Measurements from ENCODE around the gene CCDC33.

GRCh38 chr15:74213858-74214284 lies 22.3 kb upstream of the CCDC33 start:
- TF ChIP-seq CTCF (IDR thresholded peaks at IDR 0.05) = no peak
- no peak for TF ChIP-seq POLR2A (IDR thresholded peaks at IDR 0.05; ENCODE audit: low read depth)
- no peak for TF ChIP-seq POLR2AphosphoS5 (IDR thresholded peaks at IDR 0.05)
- no peak for TF ChIP-seq EP300 (IDR thresholded peaks at IDR 0.05)
